Measurements from ENCODE around the gene DLG5.

The DLG5 gene

GRCh38 chr10:77806511-77807157 lies 119.9 kb downstream of the DLG5 start:
- Histone ChIP-seq H4K8ac (ENCODE audit: low read depth, low read length) (no peak overlapping the region), H3K9me3 (ENCODE audit: insufficient read depth, low read depth, low read length) (no peaks in the 10 kb centered on the region), H3K18ac (ENCODE audit: low read length) (no peak overlapping the region), H3K9ac (ENCODE audit: low read length) (no peak overlapping the region), H2BK5ac (ENCODE audit: low read depth, low read length, poor library complexity) (no peak overlapping the region), H3K4me3 (ENCODE audit: low read depth, low read length) (no peak overlapping the region), H3K4me1 (ENCODE audit: control insufficient read depth in 1 of 2, insufficient read depth in 2 of 2, low read length in 2 of 2) (no peaks in the 10 kb centered on the region), H3K4me2 (ENCODE audit: low read length) (no peak overlapping the region), H3K23ac (ENCODE audit: low read length) (no peak overlapping the region), H2BK120ac (ENCODE audit: insufficient read depth, low read length, poor library complexity) (no peak overlapping the region), H3K27me3 (ENCODE audit: insufficient read depth, low read length) (no peaks in the 10 kb centered on the region), H4K12ac (ENCODE audit: low read depth, low read length) (no peak overlapping the region), H3K14ac (ENCODE audit: low read length) (no peak overlapping the region), H2BK12ac (ENCODE audit: low read length) (no peak overlapping the region), H3K79me1 (ENCODE audit: low read length) (no peaks in the 10 kb centered on the region), H4K91ac (ENCODE audit: low read depth, low read length) (no peak overlapping the region), H3K79me2 (ENCODE audit: control insufficient read depth, insufficient read depth, low read length, poor library complexity) (no peaks in the 10 kb centered on the region), H2AFZ (ENCODE audit: insufficient read depth, low read length, poor library complexity) (no peak overlapping the region), H3K27ac (ENCODE audit: low read depth, low read length) (no peak overlapping the region), H3K4ac (ENCODE audit: low read depth, low read length) (no peak overlapping the region), H3K36me3 (ENCODE audit: control insufficient read depth in 1 of 2, insufficient read depth in 2 of 2, low read length in 2 of 2) (peaks cover 74 to 75% of the 10 kb centered on the region in 2 experiments), H2AK5ac (ENCODE audit: low read length) (no peak overlapping the region)
- WGBS (ENCODE audit: extremely low coverage, insufficient coverage, insufficient read length) = no CpG with 5 or more reads among the region's 19 CpGs
- DNase-seq = no peak

- WGBS (ENCODE audit: extremely low coverage, insufficient coverage, insufficient read length) = no CpG with 5 or more reads among the region's 14 CpGs
- H3K36me3 ChIP-seq (ENCODE audit: control insufficient read depth in 1 of 2, insufficient read depth in 2 of 2, low read length in 2 of 2) = peaks cover 67 to 70% of the 10 kb centered on the region in 2 experiments
- H3K4me1 ChIP-seq (ENCODE audit: control insufficient read depth in 1 of 2, insufficient read depth in 2 of 2, low read length in 2 of 2) = no peaks in the 10 kb centered on the region
- no peaks in the 10 kb centered on the region for H3K9me3 ChIP-seq (ENCODE audit: insufficient read depth, low read depth, low read length)
- H3K27me3 ChIP-seq (ENCODE audit: insufficient read depth, low read length) = no peaks in the 10 kb centered on the region
- no peak overlapping the region for H3K27ac ChIP-seq (ENCODE audit: low read depth, low read length)
- no peak overlapping the region for H2AK5ac ChIP-seq (ENCODE audit: low read length)
- H3K79me1 ChIP-seq (ENCODE audit: low read length) = no peaks in the 10 kb centered on the region
- no peak overlapping the region for H3K18ac ChIP-seq (ENCODE audit: low read length)
- H4K91ac ChIP-seq (ENCODE audit: low read depth, low read length) = no peak overlapping the region
- no peak overlapping the region for H3K4me3 ChIP-seq (ENCODE audit: low read depth, low read length)
- H3K9ac ChIP-seq (ENCODE audit: low read length) = no peak overlapping the region
- no peak for DNase-seq
- no peak overlapping the region for H2BK120ac ChIP-seq (ENCODE audit: insufficient read depth, low read length, poor library complexity)
- H2BK5ac ChIP-seq (ENCODE audit: low read depth, low read length, poor library complexity) = no peak overlapping the region
- H2AFZ ChIP-seq (ENCODE audit: insufficient read depth, low read length, poor library complexity) = no peak overlapping the region
- H3K14ac ChIP-seq (ENCODE audit: low read length) = no peak overlapping the region
- no peak overlapping the region for H4K12ac ChIP-seq (ENCODE audit: low read depth, low read length)
- no peak overlapping the region for H3K4me2 ChIP-seq (ENCODE audit: low read length)
- no peak overlapping the region for H3K4ac ChIP-seq (ENCODE audit: low read depth, low read length)
- H4K8ac ChIP-seq (ENCODE audit: low read depth, low read length) = no peak overlapping the region
- H3K23ac ChIP-seq (ENCODE audit: low read length) = no peak overlapping the region
- no peak overlapping the region for H2BK12ac ChIP-seq (ENCODE audit: low read length)
- no peaks in the 10 kb centered on the region for H3K79me2 ChIP-seq (ENCODE audit: control insufficient read depth, insufficient read depth, low read length, poor library complexity)
Measured at GRCh38 chr10:77805676-77806075, 120.9 kb downstream of the DLG5 start.

GRCh38 chr10:77804371-77804770 lies 122.2 kb downstream of the DLG5 start:
- no peak overlapping the region for H3K4me3 ChIP-seq (ENCODE audit: low read depth, low read length)
- no peak overlapping the region for H2AK5ac ChIP-seq (ENCODE audit: low read length)
- no peak overlapping the region for H4K8ac ChIP-seq (ENCODE audit: low read depth, low read length)
- no peak overlapping the region for H2BK12ac ChIP-seq (ENCODE audit: low read length)
- no CpG with 5 or more reads among the region's 3 CpGs for WGBS (ENCODE audit: extremely low coverage, insufficient coverage, insufficient read length)
- no peak overlapping the region for H4K12ac ChIP-seq (ENCODE audit: low read depth, low read length)
- no peak overlapping the region for H3K4ac ChIP-seq (ENCODE audit: low read depth, low read length)
- H3K14ac ChIP-seq (ENCODE audit: low read length) = no peak overlapping the region
- no peak overlapping the region for H2AFZ ChIP-seq (ENCODE audit: insufficient read depth, low read length, poor library complexity)
- H3K4me2 ChIP-seq (ENCODE audit: low read length) = no peak overlapping the region
- no peaks in the 10 kb centered on the region for H3K79me1 ChIP-seq (ENCODE audit: low read length)
- H2BK5ac ChIP-seq (ENCODE audit: low read depth, low read length, poor library complexity) = no peak overlapping the region
- H3K27ac ChIP-seq (ENCODE audit: low read depth, low read length) = no peak overlapping the region
- H3K36me3 ChIP-seq (ENCODE audit: control insufficient read depth in 1 of 2, insufficient read depth in 2 of 2, low read length in 2 of 2) = peaks cover 59 to 65% of the 10 kb centered on the region in 2 experiments
- no peak for DNase-seq
- no peaks in the 10 kb centered on the region for H3K4me1 ChIP-seq (ENCODE audit: control insufficient read depth in 1 of 2, insufficient read depth in 2 of 2, low read length in 2 of 2)
- no peak overlapping the region for H2BK120ac ChIP-seq (ENCODE audit: insufficient read depth, low read length, poor library complexity)
- peak overlapping the region; percentile 20 for H3K23ac ChIP-seq (ENCODE audit: low read length)
- no peak overlapping the region for H4K91ac ChIP-seq (ENCODE audit: low read depth, low read length)
- no peak overlapping the region for H3K18ac ChIP-seq (ENCODE audit: low read length)
- H3K9ac ChIP-seq (ENCODE audit: low read length) = peak overlapping the region; percentile 28
- no peaks in the 10 kb centered on the region for H3K79me2 ChIP-seq (ENCODE audit: control insufficient read depth, insufficient read depth, low read length, poor library complexity)
- H3K9me3 ChIP-seq (ENCODE audit: insufficient read depth, low read depth, low read length) = no peaks in the 10 kb centered on the region
- H3K27me3 ChIP-seq (ENCODE audit: insufficient read depth, low read length) = no peaks in the 10 kb centered on the region

- no peak overlapping the region for H2AK5ac ChIP-seq (ENCODE audit: low read length)
- no peak overlapping the region for H2BK12ac ChIP-seq (ENCODE audit: low read length)
- DNase-seq = no peak
- H3K18ac ChIP-seq (ENCODE audit: low read length) = peak overlapping the region; percentile 35
- H2AFZ ChIP-seq (ENCODE audit: insufficient read depth, low read length, poor library complexity) = no peak overlapping the region
- H4K91ac ChIP-seq (ENCODE audit: low read depth, low read length) = no peak overlapping the region
- no peaks in the 10 kb centered on the region for H3K79me2 ChIP-seq (ENCODE audit: control insufficient read depth, insufficient read depth, low read length, poor library complexity)
- no peak overlapping the region for H2BK5ac ChIP-seq (ENCODE audit: low read depth, low read length, poor library complexity)
- no peak overlapping the region for H3K4me3 ChIP-seq (ENCODE audit: low read depth, low read length)
- H2BK120ac ChIP-seq (ENCODE audit: insufficient read depth, low read length, poor library complexity) = no peak overlapping the region
- peaks cover 53 to 58% of the 10 kb centered on the region in 2 experiments for H3K36me3 ChIP-seq (ENCODE audit: control insufficient read depth in 1 of 2, insufficient read depth in 2 of 2, low read length in 2 of 2)
- H3K9me3 ChIP-seq (ENCODE audit: insufficient read depth, low read depth, low read length) = no peaks in the 10 kb centered on the region
- no peak overlapping the region for H3K23ac ChIP-seq (ENCODE audit: low read length)
- H3K4me2 ChIP-seq (ENCODE audit: low read length) = no peak overlapping the region
- no peaks in the 10 kb centered on the region for H3K27me3 ChIP-seq (ENCODE audit: insufficient read depth, low read length)
- no CpG with 5 or more reads among the region's 14 CpGs for WGBS (ENCODE audit: extremely low coverage, insufficient coverage, insufficient read length)
- no peaks in the 10 kb centered on the region for H3K79me1 ChIP-seq (ENCODE audit: low read length)
- no peak overlapping the region for H4K8ac ChIP-seq (ENCODE audit: low read depth, low read length)
- no peak overlapping the region for H4K12ac ChIP-seq (ENCODE audit: low read depth, low read length)
- no peak overlapping the region for H3K27ac ChIP-seq (ENCODE audit: low read depth, low read length)
- no peak overlapping the region for H3K9ac ChIP-seq (ENCODE audit: low read length)
- H3K4me1 ChIP-seq (ENCODE audit: control insufficient read depth in 1 of 2, insufficient read depth in 2 of 2, low read length in 2 of 2) = no peaks in the 10 kb centered on the region
- no peak overlapping the region for H3K4ac ChIP-seq (ENCODE audit: low read depth, low read length)
- no peak overlapping the region for H3K14ac ChIP-seq (ENCODE audit: low read length)
Measured at GRCh38 chr10:77801474-77802161, 124.9 kb downstream of the DLG5 start.
